Prostate gland (tissue), 2 donors: ENCODE results near the gene TOMM40L. TPM values are rescaled to one million over a fixed set of nuclear protein-coding genes. Genes with fewer than 3 reads are reported as not detected.

Experiments used
- DNase-seq: peaks from one replicate; pipeline ENCODE4 v3.0.0-alpha.2; 2019; ENCODE audit warnings: low spot score
- H3K27ac ChIP-seq, 2 donors: fragments of 200-600 bp; sonication (generic); 2 replicates each; pipeline ENCODE4 v1.5.1; 2017 to 2019
- H3K27me3 ChIP-seq: fragments of 200-600 bp; sonication (generic); replicated peaks from 2 replicates; pipeline ENCODE4 v1.5.1; 2019; ENCODE audit not compliant: insufficient read depth
- H3K36me3 ChIP-seq, 2 donors: fragments of 200-600 bp; sonication (generic); 1 replicate in 1 of 2; 2 replicates in 1 of 2; pipeline versions ENCODE4 v1.5.1 to v1.8.1; 2017 to 2019
- H3K4me1 ChIP-seq: fragments of 200-600 bp; sonication (generic); replicated peaks from 2 replicates; pipeline ENCODE4 v1.5.1; 2019
- H3K4me3 ChIP-seq, 2 donors: fragments of 200-600 bp; sonication (generic); 2 replicates each; pipeline ENCODE4 v1.5.1; 2017 to 2019
- H3K9me3 ChIP-seq: fragments of 200-600 bp; sonication (generic); 2 replicates; pipeline ENCODE4 v1.5.1; 2017
- POLR2A ChIP-seq: fragments of 450-650 bp; IDR thresholded peaks from one replicate; pipeline ENCODE4 v1.6.1; 2016; ENCODE audit warnings: antibody characterized with exemption, mild to moderate bottlenecking
- POLR2AphosphoS5 ChIP-seq: sonication (generic); formaldehyde crosslinking; IDR thresholded peaks from one replicate; pipeline ENCODE4 v1.6.1; 2017; ENCODE audit warnings: antibody characterized with exemption
- WGBS: methylation state at CpG from one replicate; pipeline ENCODE4 v1.1.5; 2018; 5-methylcytosine and 5-hydroxymethylcytosine counted together
- intact Hi-C: fragments of 100-400 bp; cut with DNase I; formaldehyde crosslinking; loops from one replicate; pipeline ENCODE4 v1.14.2; 2022
- total RNA-seq, 2 donors: library from RNA; depleted of rRNA; stranded (reverse); fragments of >200 nt; gene quantifications; one replicate each; pipeline ENCODE4 v1.1.0, GENCODE V29; 2016
- TF ChIP-seq, protein P1 (sequence below), 4 experiments: fragments of 200-600 bp in 2 of 4; fragments of 450-650 bp in 2 of 4; sonication (generic) in 2 of 4; IDR thresholded peaks; 1 replicate in 3 of 4; 2 replicates in 1 of 4; pipeline ENCODE4 v1.5.1; 2016 to 2019; ENCODE audit warnings: antibody characterized with exemption in 4 of 4, mild to moderate bottlenecking in 2 of 4, moderate library complexity in 2 of 4

The TOMM40L gene
- 10 to 100 TPM in 1 of 2 donors, 1 to 10 TPM in 1; 7.5 to 15.6 TPM for total RNA-seq

DNA sequence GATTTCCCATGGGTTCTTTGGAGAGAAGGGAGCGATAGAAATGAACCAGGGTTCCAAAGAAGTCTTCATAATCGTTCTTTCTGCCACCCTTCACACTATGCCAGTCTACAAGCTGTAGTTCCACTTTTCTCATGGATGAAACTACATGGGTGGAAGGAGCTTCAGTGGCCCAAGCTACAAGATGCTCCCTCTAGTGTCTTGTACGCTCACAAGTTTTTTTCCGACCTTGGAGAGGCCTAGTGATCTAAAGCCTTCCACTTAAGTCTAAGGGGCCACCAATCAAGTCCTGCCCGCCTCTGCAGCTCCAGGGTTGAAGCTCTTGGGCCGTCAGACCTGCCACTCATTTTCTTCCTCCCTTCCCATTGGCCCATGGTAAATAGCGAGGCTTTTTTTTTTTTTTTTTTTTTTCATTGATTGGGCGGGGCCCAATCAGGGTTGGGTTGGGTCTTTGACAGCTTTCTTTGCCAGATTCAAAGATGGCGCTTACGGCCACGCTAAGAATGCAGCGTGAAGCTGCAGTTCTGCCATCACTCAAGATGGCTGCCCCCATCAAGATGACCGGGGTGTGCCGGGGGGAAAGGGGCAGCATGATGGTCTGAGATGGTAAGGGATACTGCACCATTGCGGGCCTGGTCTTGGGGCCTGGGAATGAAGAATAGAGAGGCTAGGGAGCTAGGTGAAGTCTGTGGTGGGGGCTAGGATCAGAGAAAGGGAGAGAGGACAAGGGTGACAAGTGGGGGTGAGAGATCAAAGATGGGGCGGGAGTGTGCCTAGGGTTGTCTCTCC lies at the start of gene TOMM40L:
TSS of gene TOMM40L (plus strand) at position 527 of the 786 bp plus-strand sequence. CDS start 430 bp downstream, outside the sequence.
- WGBS: 11% methylated on average over 16 of the region's 16 CpGs
- TF ChIP-seq, protein P1, sequence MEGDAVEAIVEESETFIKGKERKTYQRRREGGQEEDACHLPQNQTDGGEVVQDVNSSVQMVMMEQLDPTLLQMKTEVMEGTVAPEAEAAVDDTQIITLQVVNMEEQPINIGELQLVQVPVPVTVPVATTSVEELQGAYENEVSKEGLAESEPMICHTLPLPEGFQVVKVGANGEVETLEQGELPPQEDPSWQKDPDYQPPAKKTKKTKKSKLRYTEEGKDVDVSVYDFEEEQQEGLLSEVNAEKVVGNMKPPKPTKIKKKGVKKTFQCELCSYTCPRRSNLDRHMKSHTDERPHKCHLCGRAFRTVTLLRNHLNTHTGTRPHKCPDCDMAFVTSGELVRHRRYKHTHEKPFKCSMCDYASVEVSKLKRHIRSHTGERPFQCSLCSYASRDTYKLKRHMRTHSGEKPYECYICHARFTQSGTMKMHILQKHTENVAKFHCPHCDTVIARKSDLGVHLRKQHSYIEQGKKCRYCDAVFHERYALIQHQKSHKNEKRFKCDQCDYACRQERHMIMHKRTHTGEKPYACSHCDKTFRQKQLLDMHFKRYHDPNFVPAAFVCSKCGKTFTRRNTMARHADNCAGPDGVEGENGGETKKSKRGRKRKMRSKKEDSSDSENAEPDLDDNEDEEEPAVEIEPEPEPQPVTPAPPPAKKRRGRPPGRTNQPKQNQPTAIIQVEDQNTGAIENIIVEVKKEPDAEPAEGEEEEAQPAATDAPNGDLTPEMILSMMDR (IDR thresholded peaks at IDR 0.05): peak in 3 of 4 experiments; percentile 31 to 49 (median 47)
- TF ChIP-seq POLR2AphosphoS5 (peak; percentile 87), POLR2A (peak; percentile 14)
- peaks cover 4% of the 10 kb centered on the region for H3K4me1 ChIP-seq
- peak within 1 kb of the TSS; percentile 58 to 67 for H3K27ac ChIP-seq
- H3K36me3 ChIP-seq: peaks cover 0 to 3% of the 10 kb centered on the region in 2 donors
- intact Hi-C loops: loop anchor here (2.0 to 5.0 kb wide), 2 partner anchors 142 to 157 kb away; partner anchors contain the start of gene CFAP126
- H3K9me3 ChIP-seq: no peaks in the 10 kb centered on the region
- H3K4me3 ChIP-seq: peak within 1 kb of the TSS; percentile 57 to 58
- H3K27me3 ChIP-seq: no peaks in the 10 kb centered on the region
- peak; percentile 85 for DNase-seq

- H3K4me1 ChIP-seq: no peaks in the 10 kb centered on the region
- no peak for DNase-seq
- H3K27ac ChIP-seq: peak overlapping the region; percentile 84 to 87
- no peaks in the 10 kb centered on the region for H3K27me3 ChIP-seq
- H3K9me3 ChIP-seq: no peaks in the 10 kb centered on the region
- no peak for TF ChIP-seq POLR2AphosphoS5
- TF ChIP-seq, protein P1 (IDR thresholded peaks at IDR 0.05): no peak
- no peak for TF ChIP-seq POLR2A
- intact Hi-C loops: no loop called here
- WGBS: 14% methylated on average over 17 of the region's 17 CpGs
- peak overlapping the region; percentile 75 to 77 for H3K4me3 ChIP-seq
- H3K36me3 ChIP-seq: peaks cover 0 to 5% of the 10 kb centered on the region in 2 donors
Observed at GRCh38 chr1:161176468-161177111, 49.3 kb upstream of the TOMM40L start.

GRCh38 chr1:161177112-161177935 lies 48.5 kb upstream of the TOMM40L start, which contains the start of gene B4GALT3:
Gene B4GALT3, minus strand, starts transcription at chr1:161177507. Its CDS starts 1,447 bp downstream, at chr1:161176060.
- Histone ChIP-seq H3K4me3 (peak within 1 kb of the TSS; percentile 75 to 77), H3K36me3 (no peaks in the 10 kb centered on the region), H3K27ac (peak within 1 kb of the TSS; percentile 84 to 87), H3K9me3 (no peaks in the 10 kb centered on the region), H3K4me1 (no peaks in the 10 kb centered on the region), H3K27me3 (no peaks in the 10 kb centered on the region)
- 3% methylated on average over 28 of the region's 50 CpGs for WGBS
- peak; percentile 84 for DNase-seq
- TF ChIP-seq POLR2AphosphoS5 (peak; percentile 89), POLR2A (peak; percentile 70)
- TF ChIP-seq, protein P1 (IDR thresholded peaks at IDR 0.05): no peak
- intact Hi-C loops: no loop called here

DNA sequence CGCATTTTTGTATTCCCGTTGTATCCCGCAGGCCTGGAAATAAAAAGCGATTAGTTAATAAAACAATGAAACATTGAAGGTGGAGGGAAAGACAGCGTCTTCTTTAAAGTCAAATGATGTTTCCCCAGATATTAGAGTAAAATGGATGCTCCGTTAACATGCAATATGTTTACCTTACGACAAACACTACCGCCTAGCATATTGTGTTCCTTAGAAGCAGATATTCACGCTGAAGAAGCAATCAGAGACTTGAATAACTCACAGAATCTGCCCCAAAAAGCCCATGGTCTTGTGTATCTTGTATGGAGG lies 48.0 kb upstream of the TOMM40L start:
- Histone ChIP-seq H3K27ac (peak overlapping the region; percentile 84 to 87), H3K4me3 (peak overlapping the region; percentile 75 to 77), H3K36me3 (no peaks in the 10 kb centered on the region), H3K9me3 (no peaks in the 10 kb centered on the region), H3K4me1 (no peaks in the 10 kb centered on the region), H3K27me3 (no peaks in the 10 kb centered on the region)
- DNase-seq: no peak
- intact Hi-C loops: no loop called here
- no peak for TF ChIP-seq POLR2AphosphoS5
- no peak for TF ChIP-seq POLR2A
- TF ChIP-seq, protein P1 (IDR thresholded peaks at IDR 0.05): no peak
- WGBS: 33% methylated on average over 9 of the region's 9 CpGs
